ENCODE data around the gene MAP3K2. TPM values are rescaled to one million over a fixed set of nuclear protein-coding genes. Genes with fewer than 3 reads are reported as not detected.
A peak's percentile ranks its signal among the peaks of the same experiment; 100 is the strongest.

Gene MAP3K2
- total and polyA plus RNA-seq, 2 donors (not counting 3 experiments of a cell fraction or from before 2014, with no cell fraction given): 3.4 to 25.7 TPM

- POLR2A ChIA-PET: no interaction called here
- no peak overlapping the region for H3K9ac ChIP-seq (replicated peaks; ENCODE audit: extremely low read depth, insufficient read depth, low read length)
- BruUV-seq (replicated peaks): no TSS peak
Measured at GRCh38 chr2:127423880-127424279, 36.1 kb upstream of the MAP3K2 start.

GRCh38 chr2:127423478-127423843 lies 35.7 kb upstream of the MAP3K2 start:
- H3K4me2 ChIP-seq (ENCODE audit: insufficient read depth, low read length): peak overlapping the region; percentile 74
- TF ChIP-seq EZH2 (IDR thresholded peaks at IDR 0.05; ENCODE audit: borderline replicate concordance, low read depth, low read length, severe bottlenecking) (peak; percentile 22), GATA2 (IDR thresholded peaks at IDR 0.05; ENCODE audit: insufficient read depth, insufficient read length, low read depth, low read length) (no peak), FOS (IDR thresholded peaks at IDR 0.05; ENCODE audit: borderline replicate concordance, insufficient read depth, low read length) (no peak)
- H3K27ac ChIP-seq (ENCODE audit: insufficient read depth, low read depth, low read length): no peak overlapping the region
- H3K27me3 ChIP-seq (ENCODE audit: control insufficient read depth in 2 of 2, insufficient read depth in 2 of 2, low read length in 2 of 2): peaks cover 10 to 20% of the 10 kb centered on the region in 2 experiments
- H3K9ac ChIP-seq (replicated peaks; ENCODE audit: extremely low read depth, insufficient read depth, low read length): no peak overlapping the region
- peak overlapping the region; percentile 80 for H2AFZ ChIP-seq (ENCODE audit: low read depth, low read length)
- H3K79me2 ChIP-seq (ENCODE audit: control insufficient read depth, insufficient read depth, low read length): no peaks in the 10 kb centered on the region
- no TSS peak for BruUV-seq (replicated peaks)
- peak overlapping the region; percentile 2 to 43 (median 17) for H3K4me3 ChIP-seq (replicated peaks in 1 of 3; ENCODE audit: insufficient read depth in 1 of 3, low read depth in 1 of 3, low read length in 3 of 3)
- POLR2A ChIA-PET: no interaction called here
- H3K4me1 ChIP-seq (ENCODE audit: control insufficient read depth, extremely low read depth, insufficient read depth, low read length): peaks cover 4% of the 10 kb centered on the region
- dilution Hi-C loops (cut with MboI; ENCODE audit: extremely low pct_ligation_motif_present, low sequenced_read_pairs) (no loop called here), intact Hi-C loops (cut with micrococcal nuclease) (loop anchor here (5.0 kb wide), 1 partner anchor 36 kb away; the partner anchor contains the start of gene MAP3K2)
- DNase-seq (ENCODE audit: low read depth, low spot score) (no peak), FAIRE-seq (peak; percentile 15)
- H3K36me3 ChIP-seq (ENCODE audit: control insufficient read depth in 2 of 2, extremely low read depth in 1 of 2, insufficient read depth in 2 of 2, low read length in 2 of 2): no peaks in the 10 kb centered on the region
- H4K20me1 ChIP-seq (replicated peaks; ENCODE audit: control insufficient read depth, extremely low read depth, insufficient read depth, low read length): no peaks in the 10 kb centered on the region
- no peaks in the 10 kb centered on the region for H3K9me1 ChIP-seq (replicated peaks; ENCODE audit: control insufficient read depth, extremely low read depth, insufficient read depth, low read length)
- no peaks in the 10 kb centered on the region for H3K9me3 ChIP-seq (replicated peaks; ENCODE audit: control insufficient read depth, insufficient read depth, low read length)
- CTCF ChIA-PET: interaction anchor here (1.6 to 3.2 kb wide), 2 partner anchors 9 to 12 kb away, joined by 4 to 14 read pairs; no protein-coding TSS in a partner anchor

More at GRCh38 chr2:127423880-127424279, 36.1 kb upstream of the MAP3K2 start:
- Histone ChIP-seq H4K20me1 (replicated peaks; ENCODE audit: control insufficient read depth, extremely low read depth, insufficient read depth, low read length) (no peaks in the 10 kb centered on the region), H3K79me2 (ENCODE audit: control insufficient read depth, insufficient read depth, low read length) (no peaks in the 10 kb centered on the region), H2AFZ (ENCODE audit: low read depth, low read length) (no peak overlapping the region), H3K4me1 (ENCODE audit: control insufficient read depth, extremely low read depth, insufficient read depth, low read length) (peaks cover 4% of the 10 kb centered on the region), H3K27ac (ENCODE audit: insufficient read depth, low read depth, low read length) (no peak overlapping the region), H3K4me2 (ENCODE audit: insufficient read depth, low read length) (peak overlapping the region; percentile 74), H3K36me3 (ENCODE audit: control insufficient read depth in 2 of 2, extremely low read depth in 1 of 2, insufficient read depth in 2 of 2, low read length in 2 of 2) (no peaks in the 10 kb centered on the region), H3K4me3 (replicated peaks in 1 of 3; ENCODE audit: insufficient read depth in 1 of 3, low read depth in 1 of 3, low read length in 3 of 3) (peak overlapping the region in 1 of 3 experiments; percentile 43), H3K27me3 (ENCODE audit: control insufficient read depth in 2 of 2, insufficient read depth in 2 of 2, low read length in 2 of 2) (peaks cover 10 to 20% of the 10 kb centered on the region in 2 experiments), H3K9me3 (replicated peaks; ENCODE audit: control insufficient read depth, insufficient read depth, low read length) (no peaks in the 10 kb centered on the region), H3K9me1 (replicated peaks; ENCODE audit: control insufficient read depth, extremely low read depth, insufficient read depth, low read length) (no peaks in the 10 kb centered on the region)
- TF ChIP-seq CTCF (IDR thresholded peaks at IDR 0.05; ENCODE audit: extremely low read depth in 1 of 2, insufficient read depth in 1 of 2, low read depth in 1 of 2, low read length in 2 of 2): no peak
- no peak for TF ChIP-seq JUN (IDR thresholded peaks at IDR 0.05; ENCODE audit: borderline replicate concordance, insufficient read depth, insufficient read length, low read depth)
- no peak for DNase-seq (ENCODE audit: low read depth, low spot score)
- FAIRE-seq: peak; percentile 59
- CTCF ChIA-PET: interaction anchor here (3.2 kb wide), 1 partner anchor 9 kb away, joined by 14 read pairs; no protein-coding TSS in a partner anchor
- intact Hi-C loops (cut with micrococcal nuclease) (loop anchor here (5.0 kb wide), 1 partner anchor 37 kb away; the partner anchor contains the start of gene MAP3K2), dilution Hi-C loops (cut with MboI; ENCODE audit: extremely low pct_ligation_motif_present, low sequenced_read_pairs) (no loop called here)
